GM18868 (cell line): ENCODE results near the gene ANKS1B.

Source experiments
- ATAC-seq: cut with Tn5 transposase; IDR thresholded peaks from one replicate; pipeline ENCODE4 v1.9.1; 2021; ENCODE audit warnings: mild to moderate bottlenecking, moderate library complexity; ENCODE audit not compliant: unreplicated experiment

ANKS1B gene

GRCh38 chr12:99142651-99143050 is 842.1 kb downstream of the ANKS1B start:
- no peak for ATAC-seq

DNA sequence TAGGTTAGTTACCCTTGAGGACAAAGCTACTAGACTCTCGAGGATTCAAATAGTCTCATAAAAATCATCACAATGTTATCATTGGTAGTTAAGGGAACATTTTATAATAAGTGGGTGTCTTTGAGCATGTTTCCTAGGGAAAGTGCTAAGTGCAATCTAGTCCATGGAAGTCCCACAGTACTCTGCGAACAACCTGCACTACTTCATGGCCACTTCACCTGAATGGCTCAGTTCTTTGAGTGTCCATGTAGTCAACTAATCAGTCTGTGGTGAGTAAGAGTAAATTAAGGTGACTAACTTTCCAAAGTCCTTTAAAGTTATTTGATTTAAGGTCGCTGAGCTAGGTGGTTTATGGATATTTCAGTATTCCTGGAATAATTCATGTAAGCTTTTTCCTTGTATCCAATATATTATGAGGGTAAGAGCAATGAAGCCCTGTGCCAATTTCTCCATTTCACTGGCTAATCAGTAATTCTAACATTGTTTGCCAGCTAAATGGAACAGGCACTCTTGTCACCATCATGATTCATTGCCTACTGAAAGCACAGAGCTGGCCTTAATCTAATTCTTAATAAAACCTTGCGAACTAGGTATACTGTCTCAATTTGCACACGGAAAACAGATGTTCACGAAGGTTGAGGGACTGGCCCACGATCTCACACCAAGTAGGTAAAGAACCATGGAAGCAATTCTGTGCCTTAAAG is 844.6 kb downstream of the ANKS1B start:
- ATAC-seq, result no peak

DNA sequence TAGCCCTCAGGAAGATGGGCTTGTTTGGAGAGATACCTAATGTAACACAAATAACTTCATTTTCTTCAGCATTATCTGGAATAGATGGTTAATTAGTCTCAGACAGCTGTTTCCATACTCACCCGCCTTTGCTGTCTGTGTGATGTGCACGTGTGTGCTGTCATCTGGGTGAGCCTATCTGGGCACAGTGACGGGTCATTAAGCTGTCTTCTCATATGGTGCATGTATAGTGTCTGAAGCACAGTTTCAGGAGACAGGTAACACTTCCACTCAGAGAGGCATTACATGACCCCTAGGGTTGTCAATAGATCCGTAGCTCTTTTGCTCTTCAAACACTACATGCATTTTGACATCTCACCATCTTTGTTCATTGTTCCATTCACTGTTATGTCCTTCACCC is 846.3 kb downstream of the ANKS1B start:
- ATAC-seq, result no peak

DNA sequence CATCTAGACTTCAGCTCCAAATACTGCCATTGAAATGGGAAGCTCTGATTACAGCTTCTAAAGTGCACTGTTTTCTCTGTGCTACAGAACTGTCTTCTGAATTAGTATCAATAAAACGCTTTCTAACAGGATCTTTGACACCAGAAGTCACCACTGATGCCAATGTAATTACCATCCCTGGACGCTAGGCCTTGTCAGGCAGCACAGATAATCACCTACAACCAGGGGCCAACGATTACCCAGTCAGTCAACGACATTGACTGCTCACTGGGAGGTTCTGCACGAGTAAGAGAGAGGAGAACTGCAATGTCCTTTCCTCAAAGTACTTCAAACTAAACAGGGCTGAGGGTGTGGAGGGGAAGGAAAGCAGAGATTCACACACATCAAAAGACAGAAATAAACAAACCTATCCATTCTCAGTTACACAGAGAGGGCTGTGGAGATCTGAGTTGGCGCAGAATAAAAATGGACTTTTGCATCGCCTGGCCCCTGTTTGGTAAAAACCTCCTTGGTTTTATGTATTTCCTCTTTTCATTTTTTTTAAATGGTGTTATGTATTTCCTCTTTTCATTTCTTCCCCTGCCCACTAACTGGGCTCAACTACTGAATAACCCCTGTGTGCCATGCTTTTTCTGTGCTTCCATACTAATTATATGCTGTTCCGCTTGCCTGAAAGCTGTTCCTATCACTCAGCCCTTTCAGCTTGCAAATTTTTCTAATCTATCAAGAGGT is 847.4 kb downstream of the ANKS1B start:
- peak; percentile 70 for ATAC-seq

DNA sequence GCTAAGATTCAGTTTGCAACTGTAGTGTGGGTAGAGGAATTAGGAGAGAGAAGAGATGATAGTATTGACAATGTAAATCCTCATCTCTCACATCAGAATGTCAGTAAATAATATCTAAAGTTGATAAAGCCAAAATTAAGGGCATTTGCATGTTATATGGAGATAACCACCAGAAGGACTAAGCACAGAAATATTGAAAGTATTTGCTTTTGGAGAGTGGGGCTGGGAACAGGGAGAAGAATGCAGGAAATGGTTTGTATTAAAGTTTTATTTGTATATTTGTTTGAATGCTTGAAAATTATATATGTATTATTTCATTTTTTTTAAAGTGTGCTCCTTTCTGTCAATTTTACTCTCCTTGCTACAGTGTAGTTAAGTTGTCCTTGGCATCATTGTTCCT is 848.2 kb downstream of the ANKS1B start:
- no peak for ATAC-seq

GRCh38 chr12:99135376-99135775 is 849.4 kb downstream of the ANKS1B start:
- ATAC-seq, result no peak

GRCh38 chr12:99133401-99133800 is 851.3 kb downstream of the ANKS1B start:
- no peak for ATAC-seq

- ATAC-seq, result peak; percentile 42
Measured at GRCh38 chr12:99131751-99132199, 853.0 kb downstream of the ANKS1B start.

DNA sequence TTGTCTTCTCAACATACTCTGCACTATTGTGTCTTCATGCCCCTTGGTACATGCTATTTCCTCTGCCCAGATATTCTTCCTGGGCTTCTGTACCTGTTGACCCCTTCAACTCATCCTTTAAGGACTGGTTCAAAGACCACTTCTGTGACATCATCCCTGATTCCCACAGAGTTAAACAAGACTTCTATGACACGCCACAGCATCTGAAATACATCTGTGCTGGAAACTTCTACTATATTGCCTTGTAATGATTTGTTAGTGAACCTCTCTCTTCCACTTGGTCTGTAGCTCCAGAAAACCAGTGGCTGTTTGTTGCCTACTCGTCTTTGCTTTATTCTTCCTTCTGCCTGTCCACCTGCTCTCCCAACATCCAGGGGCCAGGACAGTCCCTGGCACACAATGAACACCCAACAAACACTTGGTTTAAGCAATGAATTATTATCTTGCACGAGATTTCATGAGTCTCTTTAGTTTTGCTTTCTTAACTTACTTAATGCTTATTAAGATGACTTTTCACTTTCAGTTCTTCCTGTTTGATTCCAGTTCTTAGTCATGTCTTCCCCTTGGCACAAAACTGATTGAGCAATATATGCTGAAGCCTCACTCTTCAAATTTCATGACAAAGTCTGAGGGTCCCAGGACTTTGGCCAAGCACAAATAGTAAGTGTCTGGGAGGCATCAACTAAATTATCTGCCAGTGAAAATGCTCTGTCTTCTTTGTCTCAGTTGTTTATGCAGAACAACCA is 853.8 kb downstream of the ANKS1B start:
- peak; percentile 94 for ATAC-seq

GRCh38 chr12:99128246-99128802 is 856.4 kb downstream of the ANKS1B start:
- ATAC-seq, result no peak

DNA sequence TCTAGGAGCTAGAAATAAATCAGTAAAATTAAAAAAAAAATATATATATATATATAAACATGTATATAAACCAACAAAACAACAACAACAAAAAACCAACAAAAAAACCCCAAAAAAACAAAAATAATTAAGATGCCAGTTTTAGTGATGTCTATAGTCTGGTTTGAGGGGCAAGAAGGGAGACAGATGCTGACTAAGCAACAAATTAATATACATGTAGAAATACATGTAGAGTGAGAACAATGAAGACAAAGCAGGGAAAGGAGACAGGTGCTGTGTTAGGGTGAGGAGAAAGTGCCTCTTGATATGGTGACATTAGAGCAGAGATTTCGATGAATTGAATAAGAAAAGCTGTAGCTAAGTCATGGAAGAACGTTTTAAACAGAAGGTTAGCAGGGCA is 861.8 kb downstream of the ANKS1B start:
- ATAC-seq, result no peak

DNA sequence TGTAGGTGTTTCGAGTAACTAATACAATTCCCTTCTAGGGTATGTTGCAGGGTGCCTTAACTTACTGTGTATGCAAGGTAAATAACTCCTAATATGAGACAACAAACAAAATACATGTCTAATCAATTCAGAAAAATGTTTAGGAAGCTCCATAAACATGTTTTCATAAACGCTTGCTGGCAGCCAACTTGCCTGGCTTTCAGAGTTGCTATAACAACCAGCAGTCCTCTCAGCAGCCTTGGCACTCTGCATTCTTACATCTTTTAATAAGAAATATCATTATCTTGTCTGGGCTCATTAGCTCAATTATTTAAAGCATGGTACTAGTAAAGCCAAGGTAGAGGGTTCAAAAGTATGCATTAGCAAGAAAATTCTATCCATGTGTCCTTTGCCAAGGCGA is 862.2 kb downstream of the ANKS1B start:
- ATAC-seq, result no peak

DNA sequence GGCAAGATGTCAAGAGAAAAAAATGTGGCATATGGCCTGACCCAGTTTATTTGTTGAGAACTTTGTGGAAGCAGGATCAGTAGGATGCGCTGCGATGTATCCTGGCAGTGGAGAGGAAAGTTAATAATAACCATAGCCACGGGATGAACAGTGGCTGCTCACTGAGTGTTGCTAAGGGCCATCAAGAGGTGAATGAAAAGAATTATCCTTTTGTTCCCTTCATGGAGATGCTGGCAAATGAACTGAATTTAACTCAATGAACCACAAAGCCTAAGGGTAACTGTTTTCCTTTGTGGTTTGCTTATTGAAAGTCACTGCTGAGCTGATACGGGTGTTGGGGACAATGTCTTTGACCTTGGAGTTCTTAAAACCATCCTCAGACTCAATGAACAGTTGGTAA is 863.2 kb downstream of the ANKS1B start:
- ATAC-seq, result no peak

- no peak for ATAC-seq
Measured at GRCh38 chr12:99119943-99120342, 864.8 kb downstream of the ANKS1B start.

- ATAC-seq, result no peak
Measured at GRCh38 chr12:99119449-99119848, 865.3 kb downstream of the ANKS1B start.

GRCh38 chr12:99111600-99111999 is 873.1 kb downstream of the ANKS1B start:
- peak; percentile 54 for ATAC-seq

GRCh38 chr12:99110868-99111267 is 873.9 kb downstream of the ANKS1B start:
- ATAC-seq, result no peak

DNA sequence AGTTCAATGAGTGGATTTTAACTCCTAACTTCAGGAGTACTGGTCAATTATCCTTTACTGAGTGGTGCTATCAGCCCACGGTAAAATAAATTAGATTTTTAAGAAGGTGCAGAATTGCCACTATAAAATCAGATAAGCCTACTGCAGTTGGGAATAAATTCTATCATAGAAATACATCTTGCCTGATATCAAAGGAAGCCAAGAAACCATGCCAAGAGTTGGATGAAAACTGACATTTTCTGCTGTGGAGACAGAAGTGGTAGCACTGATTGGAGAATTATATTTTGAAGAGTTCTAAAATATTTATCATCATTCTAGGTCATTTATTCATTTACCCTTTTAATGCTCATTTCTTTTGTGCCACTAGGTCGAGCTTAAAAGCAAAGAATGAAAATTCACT is 874.5 kb downstream of the ANKS1B start:
- ATAC-seq, result no peak

DNA sequence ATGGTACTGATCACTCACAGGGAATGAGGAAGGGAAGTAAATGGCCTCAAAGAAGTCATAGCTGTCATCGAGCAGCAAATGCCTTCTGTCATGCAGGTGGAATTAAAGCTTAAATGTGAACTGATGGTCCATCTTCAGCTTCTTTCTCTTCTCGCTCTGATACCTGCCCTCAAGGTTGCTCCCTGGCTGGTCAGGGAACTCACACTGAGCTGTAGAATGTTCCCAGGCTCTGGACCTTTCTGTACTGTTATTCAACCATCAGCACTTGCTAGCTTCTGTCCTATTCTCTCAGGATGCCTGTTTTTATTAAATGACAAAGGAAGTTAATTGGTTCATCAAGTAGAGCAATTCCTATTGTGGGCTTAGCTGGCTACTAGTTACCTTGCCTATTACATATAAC is 875.8 kb downstream of the ANKS1B start:
- ATAC-seq, result no peak

DNA sequence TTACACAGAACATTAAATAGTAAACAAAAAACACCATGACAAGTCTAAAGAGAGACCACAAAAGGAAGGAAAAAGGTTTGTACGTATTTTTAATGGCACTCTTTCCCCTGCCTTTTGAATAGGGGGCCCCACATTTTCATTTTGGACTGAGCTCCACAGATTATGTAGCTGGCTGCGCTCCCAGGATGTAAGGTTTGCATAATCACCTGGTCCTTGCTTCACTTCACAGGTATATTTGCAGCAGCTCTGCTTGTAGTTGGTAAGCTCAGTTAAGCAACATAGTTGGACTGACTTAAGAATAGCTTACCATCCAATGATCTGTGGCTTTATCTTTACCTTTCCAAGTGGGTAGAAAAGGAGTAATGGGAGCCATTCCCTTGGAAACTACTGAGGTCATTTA is 885.0 kb downstream of the ANKS1B start:
- no peak for ATAC-seq

DNA sequence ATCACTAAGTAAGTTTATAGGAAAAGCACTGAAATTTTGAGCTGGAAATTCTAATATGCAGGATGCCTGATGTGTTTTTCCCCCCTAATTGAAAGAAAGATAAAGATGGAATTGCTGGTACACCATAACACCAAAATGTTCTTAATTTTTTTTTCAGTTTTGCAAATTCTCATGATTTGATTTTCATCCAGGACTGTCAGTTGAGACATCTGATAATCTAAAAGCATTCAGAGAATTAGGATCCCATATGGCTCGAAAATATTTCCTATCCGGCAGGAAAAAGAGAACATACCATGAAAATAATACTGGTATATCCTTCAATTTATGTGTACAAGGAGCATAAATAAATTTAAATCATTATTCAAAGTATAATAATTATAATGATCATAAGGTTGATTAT is 887.6 kb downstream of the ANKS1B start:
- no peak for ATAC-seq
